WERI-Rb-1 (cell line): ENCODE results near the gene RSRP1.

ENCODE experiments used
- DNase-seq: peaks from one replicate; pipeline ENCODE4 v3.0.0-alpha.2; 2020
- H3K27ac ChIP-seq: fragments of 250-450 bp; sonication (Bioruptor Pico); 2 replicates; pipeline ENCODE4 v1.5.1; 2020; ENCODE audit warnings: mild to moderate bottlenecking, moderate library complexity
- H3K27me3 ChIP-seq: fragments of 250-450 bp; sonication (Bioruptor Pico); 2 replicates; pipeline ENCODE4 v1.5.1; 2021; ENCODE audit warnings: mild to moderate bottlenecking, low read depth, moderate library complexity; ENCODE audit not compliant: insufficient read depth, severe bottlenecking
- H3K36me3 ChIP-seq: fragments of 250-450 bp; sonication (Bioruptor Pico); 2 replicates; pipeline ENCODE4 v1.5.1; 2020; ENCODE audit warnings: mild to moderate bottlenecking, moderate library complexity
- H3K4me3 ChIP-seq: 2 replicates; pipeline ENCODE4 v1.5.1; 2011; ENCODE audit warnings: low read depth, mild to moderate bottlenecking, control low read depth, low read length
- H3K9me3 ChIP-seq: fragments of 250-450 bp; sonication (Bioruptor Pico); 2 replicates; pipeline ENCODE4 v1.5.1; 2021; ENCODE audit warnings: mild to moderate bottlenecking, moderate library complexity; ENCODE audit not compliant: severe bottlenecking
- CTCF ChIP-seq: IDR thresholded peaks from 2 replicates; pipeline ENCODE4 v1.5.1; 2011; ENCODE audit warnings: low read depth, mild to moderate bottlenecking, control low read depth, inconsistent platforms, low read length

The RSRP1 gene

GRCh38 chr1:25209516-25209915, 37.7 kb downstream of the RSRP1 start:
- DNase-seq = no peak
- no peaks in the 10 kb centered on the region for H3K36me3 ChIP-seq
- H3K27ac ChIP-seq = no peak overlapping the region
- H3K27me3 ChIP-seq = no peaks in the 10 kb centered on the region
- H3K4me3 ChIP-seq = no peak overlapping the region
- H3K9me3 ChIP-seq = no peaks in the 10 kb centered on the region
- TF ChIP-seq CTCF = no peak

- Histone ChIP-seq H3K27ac (no peak overlapping the region), H3K36me3 (no peaks in the 10 kb centered on the region), H3K9me3 (no peaks in the 10 kb centered on the region), H3K27me3 (no peaks in the 10 kb centered on the region), H3K4me3 (no peak overlapping the region)
- no peak for TF ChIP-seq CTCF
- DNase-seq = no peak
Measured at GRCh38 chr1:25208561-25209222, 38.6 kb downstream of the RSRP1 start.

- Histone ChIP-seq H3K27me3 (no peaks in the 10 kb centered on the region), H3K9me3 (no peaks in the 10 kb centered on the region), H3K4me3 (no peak overlapping the region), H3K27ac (no peak overlapping the region), H3K36me3 (no peaks in the 10 kb centered on the region)
- TF ChIP-seq CTCF = no peak
- DNase-seq = no peak
Measured at GRCh38 chr1:25208092-25208491, 39.2 kb downstream of the RSRP1 start.

GRCh38 chr1:25206201-25206600, 41.1 kb downstream of the RSRP1 start:
- no peak for DNase-seq
- Histone ChIP-seq H3K4me3 (no peak overlapping the region), H3K27ac (no peak overlapping the region), H3K9me3 (no peaks in the 10 kb centered on the region), H3K36me3 (no peaks in the 10 kb centered on the region), H3K27me3 (no peaks in the 10 kb centered on the region)
- no peak for TF ChIP-seq CTCF

GRCh38 chr1:25205786-25206185, 41.5 kb downstream of the RSRP1 start:
- H3K9me3 ChIP-seq = no peaks in the 10 kb centered on the region
- DNase-seq = no peak
- no peaks in the 10 kb centered on the region for H3K36me3 ChIP-seq
- no peak overlapping the region for H3K4me3 ChIP-seq
- no peak overlapping the region for H3K27ac ChIP-seq
- no peaks in the 10 kb centered on the region for H3K27me3 ChIP-seq
- no peak for TF ChIP-seq CTCF
